K562 (cell line): ENCODE results near the gene MACROH2A2. TPM values are rescaled to one million over a fixed set of nuclear protein-coding genes. Genes with fewer than 3 reads are reported as not detected.

Experiments
- CREB1 ChIP-seq, 2 experiments: sonication (generic) in 1 of 2; formaldehyde crosslinking in 1 of 2; IDR thresholded peaks; 2 replicates each; pipeline versions ENCODE4 v1.6.1 to v1.8.0; 2012 to 2022; ENCODE audit warnings: inconsistent platforms in 1 of 2, mild to moderate bottlenecking in 1 of 2, missing genetic modification reagents in 1 of 2, moderate library complexity in 1 of 2
- LCOR ChIP-seq: sonication (generic); formaldehyde crosslinking; IDR thresholded peaks from 2 replicates; pipeline ENCODE4 v1.8.0; 2022; ENCODE audit warnings: mild to moderate bottlenecking, missing genetic modification reagents
- TARDBP ChIP-seq: fragments of 450-650 bp; IDR thresholded peaks from 2 replicates; pipeline ENCODE4 v1.6.1; 2016
- polyA plus RNA-seq, 8 experiments: library from polyadenylated mRNA; depleted of rRNA in 4 of 8; stranded (reverse) in 5 of 8; unstranded in 3 of 8; fragments of >200 nt; fragmentation: Nextera tagmentation in 2 of 8; fragmentation: Illumina TruSeq in 1 of 8; extraction: Ambion mirVana in 2 of 8; extraction: Trizol in 1 of 8; gene quantifications; 2 replicates each; pipeline versions ENCODE4 v1.2.1 to v1.2.3, GENCODE V29; 2011 to 2014; ENCODE audit warnings: inconsistent platforms in 1 of 8, missing spikeins in 1 of 8
- total RNA-seq, 7 experiments: library from RNA; depleted of rRNA in 6 of 7; stranded (reverse); fragments of >200 nt in 6 of 7; fragmentation: Illumina TruSeq in 2 of 7; extraction: Trizol in 2 of 7; gene quantifications; 2 replicates each; pipeline versions ENCODE4 v1.2.1 to v1.2.3, GENCODE V29; 2011 to 2021; ENCODE audit warnings: low replicate concordance in 1 of 7
- TF ChIP-seq, protein P1 (sequence below): sonication (generic); formaldehyde crosslinking; IDR thresholded peaks from 2 replicates; pipeline ENCODE4 v1.8.1; 2023; ENCODE audit warnings: mild to moderate bottlenecking, missing genetic modification reagents
- TF ChIP-seq, protein P2 (sequence below): fragments of 250-450 bp; sonication (Bioruptor Pico); IDR thresholded peaks from 2 replicates; pipeline ENCODE4 v1.4.0; 2020
- TF ChIP-seq, protein P3 (sequence below): fragments of 250-450 bp; sonication (Bioruptor Pico); IDR thresholded peaks from 2 replicates; pipeline ENCODE4 v1.8.0; 2021; ENCODE audit warnings: borderline replicate concordance, mild to moderate bottlenecking, moderate library complexity; ENCODE audit not compliant: poor library complexity, severe bottlenecking

The MACROH2A2 gene
- total and polyA plus RNA-seq, 9 of the 15 experiments (the other 6 are each of a cell fraction or from before 2014, with no cell fraction given): 0.07 TPM; not detected in 8

DNA sequence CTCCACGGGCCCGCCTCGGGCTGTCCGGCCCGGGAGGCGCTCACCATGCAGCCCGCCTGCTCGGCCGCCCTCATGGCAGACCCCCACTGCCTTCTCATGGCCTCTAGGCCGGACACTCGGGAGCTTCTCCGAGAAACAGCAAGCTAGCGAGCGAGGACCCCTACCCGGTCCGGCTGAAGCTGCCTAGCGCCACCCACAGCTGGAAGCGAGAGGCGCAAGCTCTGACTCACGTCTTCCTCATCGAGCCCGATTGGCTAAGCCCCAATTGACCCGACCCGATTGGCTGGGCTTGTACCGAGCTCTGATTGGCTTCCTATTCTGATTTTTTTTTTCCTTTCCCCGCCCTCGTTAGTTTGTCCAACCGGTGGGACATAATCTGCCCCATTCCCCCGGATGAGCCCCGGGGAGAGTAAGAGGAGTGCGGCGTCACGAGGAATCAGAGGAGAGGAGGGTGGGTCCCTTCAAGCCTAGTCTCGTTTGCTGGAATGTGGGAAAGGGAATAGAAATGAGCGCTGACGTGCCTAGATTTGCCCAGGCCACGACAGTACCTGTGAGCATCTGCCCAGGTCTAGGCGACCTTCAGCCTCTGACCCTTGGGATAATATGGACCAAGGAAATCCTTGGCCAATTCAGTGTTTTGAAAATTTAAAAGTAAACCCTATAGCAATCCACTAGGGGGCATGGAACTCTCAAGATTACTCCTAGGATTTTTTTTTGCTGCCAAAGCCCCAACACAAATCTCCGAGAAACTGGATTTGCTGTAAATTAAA lies 94.0 kb downstream of the MACROH2A2 start, which contains the start of gene TYSND1 (continued):
- no peak for TF ChIP-seq TARDBP
- no peak for TF ChIP-seq LCOR (CRISPR knock-in tag)
- TF ChIP-seq, protein P1, sequence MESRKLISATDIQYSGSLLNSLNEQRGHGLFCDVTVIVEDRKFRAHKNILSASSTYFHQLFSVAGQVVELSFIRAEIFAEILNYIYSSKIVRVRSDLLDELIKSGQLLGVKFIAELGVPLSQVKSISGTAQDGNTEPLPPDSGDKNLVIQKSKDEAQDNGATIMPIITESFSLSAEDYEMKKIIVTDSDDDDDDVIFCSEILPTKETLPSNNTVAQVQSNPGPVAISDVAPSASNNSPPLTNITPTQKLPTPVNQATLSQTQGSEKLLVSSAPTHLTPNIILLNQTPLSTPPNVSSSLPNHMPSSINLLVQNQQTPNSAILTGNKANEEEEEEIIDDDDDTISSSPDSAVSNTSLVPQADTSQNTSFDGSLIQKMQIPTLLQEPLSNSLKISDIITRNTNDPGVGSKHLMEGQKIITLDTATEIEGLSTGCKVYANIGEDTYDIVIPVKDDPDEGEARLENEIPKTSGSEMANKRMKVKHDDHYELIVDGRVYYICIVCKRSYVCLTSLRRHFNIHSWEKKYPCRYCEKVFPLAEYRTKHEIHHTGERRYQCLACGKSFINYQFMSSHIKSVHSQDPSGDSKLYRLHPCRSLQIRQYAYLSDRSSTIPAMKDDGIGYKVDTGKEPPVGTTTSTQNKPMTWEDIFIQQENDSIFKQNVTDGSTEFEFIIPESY (CRISPR knock-in tag): peak; percentile 53; the same call in 1 of the 2 replicates
- TF ChIP-seq, protein P2, sequence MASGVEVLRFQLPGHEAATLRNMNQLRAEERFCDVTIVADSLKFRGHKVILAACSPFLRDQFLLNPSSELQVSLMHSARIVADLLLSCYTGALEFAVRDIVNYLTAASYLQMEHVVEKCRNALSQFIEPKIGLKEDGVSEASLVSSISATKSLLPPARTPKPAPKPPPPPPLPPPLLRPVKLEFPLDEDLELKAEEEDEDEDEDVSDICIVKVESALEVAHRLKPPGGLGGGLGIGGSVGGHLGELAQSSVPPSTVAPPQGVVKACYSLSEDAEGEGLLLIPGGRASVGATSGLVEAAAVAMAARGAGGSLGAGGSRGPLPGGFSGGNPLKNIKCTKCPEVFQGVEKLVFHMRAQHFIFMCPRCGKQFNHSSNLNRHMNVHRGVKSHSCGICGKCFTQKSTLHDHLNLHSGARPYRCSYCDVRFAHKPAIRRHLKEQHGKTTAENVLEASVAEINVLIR: no peak
- TF ChIP-seq CREB1 (IDR thresholded peaks at IDR 0.05): no peak
- no peak for TF ChIP-seq CREB1 (CRISPR knock-in tag; IDR thresholded peaks at IDR 0.05)
- TF ChIP-seq, protein P3, sequence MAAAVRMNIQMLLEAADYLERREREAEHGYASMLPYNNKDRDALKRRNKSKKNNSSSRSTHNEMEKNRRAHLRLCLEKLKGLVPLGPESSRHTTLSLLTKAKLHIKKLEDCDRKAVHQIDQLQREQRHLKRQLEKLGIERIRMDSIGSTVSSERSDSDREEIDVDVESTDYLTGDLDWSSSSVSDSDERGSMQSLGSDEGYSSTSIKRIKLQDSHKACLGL (CRISPR knock-in tag): no peak
- TF ChIP-seq, all 486 proteins: peak for 8
